ENCODE results near the gene ZW10.
A peak's percentile ranks its signal among the peaks of the same experiment; 100 is the strongest.
"Not testable (repeated sequence)": the region's sequence is repeated elsewhere in the genome, so short reads cannot be mapped to it uniquely, and the experiment has no call there.

ZW10 gene

DNA sequence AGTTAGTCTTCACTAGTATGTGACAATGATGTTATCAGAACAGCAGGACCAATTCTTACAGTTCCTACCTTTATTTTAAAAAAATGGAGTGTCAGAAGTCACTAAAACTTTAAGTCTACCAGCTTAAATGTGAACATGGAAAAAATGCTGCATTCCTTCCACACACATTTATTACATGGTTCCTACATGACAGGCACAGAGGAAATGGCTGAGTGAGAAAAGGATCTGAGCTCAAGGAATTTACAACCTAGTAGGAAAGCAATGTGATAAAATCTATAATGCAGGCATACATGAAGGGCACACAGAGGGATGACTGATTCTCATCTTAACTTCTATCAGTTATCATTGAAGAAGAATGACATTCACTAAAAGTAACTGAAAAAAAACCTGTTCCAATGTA is 29.1 kb upstream of the ZW10 start:
- H3K36me3 ChIP-seq (replicated peaks; ENCODE audit: low read depth, low read length): peaks cover 47% of the 10 kb centered on the region
- no peaks in the 10 kb centered on the region for H4K20me1 ChIP-seq (ENCODE audit: insufficient read depth, low read length)
- no peak overlapping the region for H2AFZ ChIP-seq (ENCODE audit: low read depth, low read length)
- no peaks in the 10 kb centered on the region for H3K9me3 ChIP-seq (ENCODE audit: insufficient read depth, low read length)
- no peaks in the 10 kb centered on the region for H3K79me2 ChIP-seq (ENCODE audit: low read length)
- no peaks in the 10 kb centered on the region for H3K27me3 ChIP-seq (ENCODE audit: low read depth, low read length)
- H3K27ac ChIP-seq (ENCODE audit: low read length): no peak overlapping the region
- no peaks in the 10 kb centered on the region for H3K4me1 ChIP-seq (ENCODE audit: low read length)
- H3K4me2 ChIP-seq (ENCODE audit: low read length): no peak overlapping the region
- H3K9ac ChIP-seq (ENCODE audit: low read length): no peak overlapping the region
- no peak overlapping the region for H3K4me3 ChIP-seq (ENCODE audit: low read length)
- TF ChIP-seq EZH2phosphoT487 (IDR thresholded peaks at IDR 0.05; ENCODE audit: low read depth) (no peak), CTCF (IDR thresholded peaks at IDR 0.05; ENCODE audit: low read depth, low read length) (no peak)

DNA sequence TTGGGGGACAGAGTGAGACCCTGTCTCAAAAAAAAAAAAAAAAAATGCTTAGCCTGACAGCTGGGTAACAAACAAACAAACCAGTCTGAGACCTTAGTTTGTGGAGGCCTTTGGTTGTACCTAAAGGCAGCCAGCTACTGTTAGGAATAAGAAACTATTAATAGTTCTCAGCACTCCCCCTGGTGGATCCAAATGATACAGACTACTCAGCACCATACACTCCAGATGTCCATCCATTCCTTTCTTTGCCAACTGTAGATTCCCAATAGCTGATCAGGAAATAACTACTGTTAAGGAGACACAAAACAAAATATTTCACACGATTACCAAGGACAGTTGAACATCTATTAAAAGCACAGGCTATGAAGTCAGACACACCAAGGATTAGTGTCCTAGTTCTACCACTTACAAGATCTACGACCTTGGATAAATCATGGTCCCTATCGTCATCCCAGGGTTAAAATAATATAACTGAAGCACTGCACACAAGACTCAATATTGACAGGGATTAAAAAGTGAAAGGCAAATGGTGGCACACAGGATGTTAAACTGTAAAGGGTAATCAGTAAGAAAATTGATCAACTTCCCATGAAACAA is 23.3 kb upstream of the ZW10 start:
- H3K9me3 ChIP-seq (ENCODE audit: insufficient read depth, low read length): no peaks in the 10 kb centered on the region

DNA sequence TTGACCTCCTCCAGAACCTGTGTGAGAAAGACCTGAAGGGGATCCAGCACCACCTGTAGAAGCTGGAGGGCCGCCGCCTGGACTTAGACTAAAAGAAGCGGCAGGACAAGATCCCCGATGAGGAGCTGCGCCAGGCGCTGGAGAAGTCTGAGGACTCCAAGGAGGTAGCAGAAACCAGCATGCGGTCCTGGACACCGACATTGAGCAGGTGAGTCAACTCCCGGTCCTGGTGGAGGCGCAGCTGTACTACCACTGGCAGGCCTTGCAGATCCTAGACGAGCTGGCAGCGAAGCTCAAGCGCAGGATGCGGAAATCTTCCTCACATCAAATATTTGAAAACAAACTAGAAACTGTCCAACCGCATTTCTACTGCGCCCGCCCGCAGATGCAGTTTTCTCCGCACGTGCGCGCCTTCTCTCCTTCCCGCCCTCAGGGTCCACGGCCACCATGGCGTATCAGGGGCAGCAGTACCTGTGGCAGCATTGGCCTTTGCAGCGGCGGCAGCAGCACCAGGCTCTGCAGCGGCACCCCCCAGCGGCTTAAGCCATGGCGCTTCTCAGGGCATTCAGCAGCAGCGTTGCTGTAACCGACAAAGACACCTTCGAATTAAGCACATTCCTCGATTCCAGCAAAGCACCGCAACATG is 16.3 kb upstream of the ZW10 start:
- Histone ChIP-seq H3K4me3 (ENCODE audit: low read length) (no peak overlapping the region), H2AFZ (ENCODE audit: low read depth, low read length) (no peak overlapping the region), H3K36me3 (replicated peaks; ENCODE audit: low read depth, low read length) (no peaks in the 10 kb centered on the region), H3K27ac (ENCODE audit: low read length) (no peak overlapping the region), H3K27me3 (ENCODE audit: low read depth, low read length) (peaks cover 5% of the 10 kb centered on the region; the same call in 1 of the 2 replicates), H3K9ac (ENCODE audit: low read length) (no peak overlapping the region), H3K4me2 (ENCODE audit: low read length) (no peak overlapping the region), H3K9me3 (ENCODE audit: insufficient read depth, low read length) (no peaks in the 10 kb centered on the region), H3K4me1 (ENCODE audit: low read length) (no peaks in the 10 kb centered on the region), H3K79me2 (ENCODE audit: low read length) (no peaks in the 10 kb centered on the region), H4K20me1 (ENCODE audit: insufficient read depth, low read length) (no peaks in the 10 kb centered on the region)
- TF ChIP-seq EZH2phosphoT487 (IDR thresholded peaks at IDR 0.05; ENCODE audit: low read depth) (no peak), CTCF (IDR thresholded peaks at IDR 0.05; ENCODE audit: low read depth, low read length) (no peak)

More for the DNA sequence above, 23.3 kb upstream of the ZW10 start:
- no peak overlapping the region for H3K4me2 ChIP-seq (ENCODE audit: low read length)
- H3K36me3 ChIP-seq (replicated peaks; ENCODE audit: low read depth, low read length): peaks cover 30% of the 10 kb centered on the region
- 0 out of 2 replicates have a peak, but pooled peaks cover 9% of the 10 kb centered on the region for H4K20me1 ChIP-seq (ENCODE audit: insufficient read depth, low read length)
- H3K9ac ChIP-seq (ENCODE audit: low read length): no peak overlapping the region
- TF ChIP-seq CTCF (IDR thresholded peaks at IDR 0.05; ENCODE audit: low read depth, low read length) (peak; percentile 60), EZH2phosphoT487 (IDR thresholded peaks at IDR 0.05; ENCODE audit: low read depth) (no peak)
- H3K4me1 ChIP-seq (ENCODE audit: low read length): no peaks in the 10 kb centered on the region
- H2AFZ ChIP-seq (ENCODE audit: low read depth, low read length): no peak overlapping the region
- no peaks in the 10 kb centered on the region for H3K79me2 ChIP-seq (ENCODE audit: low read length)
- no peak overlapping the region for H3K27ac ChIP-seq (ENCODE audit: low read length)
- no peak overlapping the region for H3K4me3 ChIP-seq (ENCODE audit: low read length)
- H3K27me3 ChIP-seq (ENCODE audit: low read depth, low read length): no peaks in the 10 kb centered on the region

DNA sequence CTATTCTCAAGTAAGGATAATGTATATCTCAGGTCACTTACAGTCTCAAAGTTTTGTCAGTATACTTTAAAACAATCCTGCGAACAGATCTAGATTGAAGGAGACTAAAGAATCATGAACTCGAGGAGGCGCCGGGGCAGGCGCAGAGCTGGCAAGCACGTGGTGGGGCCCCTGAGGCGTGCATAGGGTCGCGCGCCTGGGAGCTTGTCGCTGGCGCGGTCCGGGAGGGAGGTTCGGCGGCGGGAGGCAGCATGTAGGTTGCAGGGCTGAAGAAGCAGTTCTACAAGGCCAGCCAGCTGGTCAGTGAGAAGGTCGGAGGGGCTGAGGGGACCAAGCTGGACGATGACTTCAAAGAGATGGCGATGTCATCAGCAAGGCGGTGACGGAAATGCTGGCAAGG is 15.5 kb upstream of the ZW10 start:
- H4K20me1 ChIP-seq (ENCODE audit: insufficient read depth, low read length); H2AFZ ChIP-seq (ENCODE audit: low read depth, low read length); H3K4me2 ChIP-seq (ENCODE audit: low read length); H3K4me3 ChIP-seq (ENCODE audit: low read length); H3K9me3 ChIP-seq (ENCODE audit: insufficient read depth, low read length); H3K4me1 ChIP-seq (ENCODE audit: low read length); H3K9ac ChIP-seq (ENCODE audit: low read length); H3K27ac ChIP-seq (ENCODE audit: low read length); H3K27me3 ChIP-seq (ENCODE audit: low read depth, low read length); H3K36me3 ChIP-seq (replicated peaks; ENCODE audit: low read depth, low read length); H3K79me2 ChIP-seq (ENCODE audit: low read length): not testable (repeated sequence)
